Medulla oblongata (tissue), 1 donor: ENCODE measurements around the gene SNRPD3.
"Not testable (repeated sequence)": the region's sequence is repeated elsewhere in the genome, so short reads cannot be mapped to it uniquely, and the experiment has no call there.

Source experiments
- DNase-seq: peaks from one replicate; pipeline ENCODE4 v3.0.0-alpha.2; 2015; ENCODE audit errors: extremely low spot score

SNRPD3 gene

GRCh38 chr22:24532075-24532474, 23.7 kb upstream of the SNRPD3 start:
- DNase-seq, result no peak

- DNase-seq, result no peak
Observed at GRCh38 chr22:24535348-24535747, 20.5 kb upstream of the SNRPD3 start.

- no peak for DNase-seq
Observed at GRCh38 chr22:24536089-24536488, 19.7 kb upstream of the SNRPD3 start.

- DNase-seq, result peak; percentile 20
Observed at GRCh38 chr22:24540470-24540869, 15.3 kb upstream of the SNRPD3 start.

GRCh38 chr22:24541681-24542515, 13.9 kb upstream of the SNRPD3 start:
- DNase-seq, result no peak

- DNase-seq, result peak; percentile 23
Observed at GRCh38 chr22:24542641-24543040, 13.2 kb upstream of the SNRPD3 start.

- no peak for DNase-seq
Observed at GRCh38 chr22:24543185-24543601, 12.6 kb upstream of the SNRPD3 start.

- DNase-seq, result no peak
Observed at GRCh38 chr22:24543679-24544243, 12.0 kb upstream of the SNRPD3 start.

GRCh38 chr22:24548812-24549211, 7.0 kb upstream of the SNRPD3 start:
- DNase-seq, result no peak

- DNase-seq, result no peak
Observed at GRCh38 chr22:24550028-24550901, 5.5 kb upstream of the SNRPD3 start.

GRCh38 chr22:24550902-24551435, 4.8 kb upstream of the SNRPD3 start:
- no peak for DNase-seq

GRCh38 chr22:24552503-24553286, 3.1 kb upstream of the SNRPD3 start:
- not testable (repeated sequence) for DNase-seq

GRCh38 chr22:24553597-24554312, 2.0 kb upstream of the SNRPD3 start:
- no peak for DNase-seq

- DNase-seq, result peak; percentile 24
Observed at GRCh38 chr22:24554313-24555164, 1.3 kb upstream of the SNRPD3 start, which contains the start of gene GUCD1. TSS of gene GUCD1 (minus strand) at chr22:24555138. CDS start at chr22:24554991, 147 bp downstream.

- no peak for DNase-seq
Observed at GRCh38 chr22:24559471-24559870, 3.7 kb downstream of the SNRPD3 start.

- DNase-seq, result no peak
Observed at GRCh38 chr22:24563246-24563645, 7.4 kb downstream of the SNRPD3 start.

GRCh38 chr22:24564376-24565058, 8.7 kb downstream of the SNRPD3 start:
- DNase-seq, result no peak

GRCh38 chr22:24565077-24565476, 9.3 kb downstream of the SNRPD3 start:
- DNase-seq, result no peak
